Measurements from ENCODE around the gene COL9A2. TPM values are rescaled to one million over a fixed set of nuclear protein-coding genes. Genes with fewer than 3 reads are reported as not detected.

The COL9A2 gene
- total RNA-seq, 1 experiment from 2014 or later, result 0.23 TPM

- H3K27me3 ChIP-seq (replicated peaks; ENCODE audit: control insufficient read depth, insufficient read depth, low read length), result no peaks in the 10 kb centered on the region
- Mint-ChIP-seq H3K36me3 (ENCODE audit: insufficient read depth, unreplicated experiment) (peaks cover 18% of the 10 kb centered on the region), H3K9me3 (ENCODE audit: unreplicated experiment) (no peaks in the 10 kb centered on the region), H3K4me3 (ENCODE audit: unreplicated experiment) (peak overlapping the region; percentile 90), H3K27me3 (ENCODE audit: insufficient read depth, unreplicated experiment) (no peaks in the 10 kb centered on the region), H3K4me1 (ENCODE audit: low read depth, unreplicated experiment) (peaks cover 6% of the 10 kb centered on the region), H3K27ac (ENCODE audit: unreplicated experiment) (no peak overlapping the region)
- peak overlapping the region; percentile 65 for H3K4me3 ChIP-seq (ENCODE audit: low read depth, low read length)
- no peak for DNase-seq
- POLR2A ChIA-PET, result no interaction called here
- no TSS peak for BruUV-seq (replicated peaks)
- intact Hi-C loops (cut with micrococcal nuclease; ENCODE audit: unreplicated experiment), result loop anchor here (1.0 to 10.0 kb wide), 2 partner anchors 9 to 58 kb away; partner anchors contain the start of genes COL9A2 and TMCO2
- no peaks in the 10 kb centered on the region; the same call in 1 of the 2 replicates for H3K4me1 ChIP-seq
- CTCF ChIA-PET, result no interaction called here
- no peaks in the 10 kb centered on the region; the same call in 1 of the 2 replicates for H3K36me3 ChIP-seq (ENCODE audit: control insufficient read depth, insufficient read depth, low read length)
- no peak for TF ChIP-seq CTCF (IDR thresholded peaks at IDR 0.05; ENCODE audit: insufficient read depth in 1 of 2, low read depth in 1 of 2, low read length in 1 of 2, severe bottlenecking in 1 of 2, unreplicated experiment in 1 of 2)
- no peaks in the 10 kb centered on the region for H3K9me3 ChIP-seq
Measured at GRCh38 chr1:40256401-40257084, 60.5 kb downstream of the COL9A2 start.

- POLR2A ChIA-PET, result no interaction called here
- TF ChIP-seq CTCF (IDR thresholded peaks at IDR 0.05; ENCODE audit: insufficient read depth in 1 of 2, low read depth in 1 of 2, low read length in 1 of 2, severe bottlenecking in 1 of 2, unreplicated experiment in 1 of 2), result no peak
- no peaks in the 10 kb centered on the region for H3K9me3 ChIP-seq
- no peaks in the 10 kb centered on the region; the same call in 1 of the 2 replicates for H3K36me3 ChIP-seq (ENCODE audit: control insufficient read depth, insufficient read depth, low read length)
- H3K27me3 ChIP-seq (replicated peaks; ENCODE audit: control insufficient read depth, insufficient read depth, low read length), result no peaks in the 10 kb centered on the region
- Mint-ChIP-seq H3K4me1 (ENCODE audit: low read depth, unreplicated experiment) (peaks cover 6% of the 10 kb centered on the region), H3K4me3 (ENCODE audit: unreplicated experiment) (no peak overlapping the region), H3K36me3 (ENCODE audit: insufficient read depth, unreplicated experiment) (peaks cover 18% of the 10 kb centered on the region), H3K9me3 (ENCODE audit: unreplicated experiment) (no peaks in the 10 kb centered on the region), H3K27me3 (ENCODE audit: insufficient read depth, unreplicated experiment) (no peaks in the 10 kb centered on the region), H3K27ac (ENCODE audit: unreplicated experiment) (no peak overlapping the region)
- no peak for DNase-seq
- H3K4me3 ChIP-seq (ENCODE audit: low read depth, low read length), result no peak overlapping the region
- no peaks in the 10 kb centered on the region; the same call in 1 of the 2 replicates for H3K4me1 ChIP-seq
- intact Hi-C loops (cut with micrococcal nuclease; ENCODE audit: unreplicated experiment), result loop anchor here (10.0 kb wide), 1 partner anchor 60 kb away; the partner anchor contains the start of gene COL9A2
- CTCF ChIA-PET, result no interaction called here
- no TSS peak for BruUV-seq (replicated peaks)
Measured at GRCh38 chr1:40255231-40255630, 61.9 kb downstream of the COL9A2 start.

- Histone ChIP-seq H3K4me3 (ENCODE audit: low read depth, low read length) (no peak overlapping the region), H3K4me1 (peaks cover 14% of the 10 kb centered on the region), H3K36me3 (ENCODE audit: control insufficient read depth, insufficient read depth, low read length) (no peaks in the 10 kb centered on the region), H3K27me3 (replicated peaks; ENCODE audit: control insufficient read depth, insufficient read depth, low read length) (no peaks in the 10 kb centered on the region), H3K9me3 (no peaks in the 10 kb centered on the region)
- BruUV-seq (replicated peaks), result no TSS peak
- H3K9me3 Mint-ChIP-seq (ENCODE audit: unreplicated experiment), result no peaks in the 10 kb centered on the region
- ChIA-PET POLR2A (no interaction called here), CTCF (no interaction called here)
- H3K27me3 Mint-ChIP-seq (ENCODE audit: insufficient read depth, unreplicated experiment), result no peaks in the 10 kb centered on the region
- no peak for DNase-seq
- peaks cover 6% of the 10 kb centered on the region for H3K4me1 Mint-ChIP-seq (ENCODE audit: low read depth, unreplicated experiment)
- intact Hi-C loops (cut with micrococcal nuclease; ENCODE audit: unreplicated experiment), result loop anchor here (10.0 kb wide), 1 partner anchor 62 kb away; the partner anchor contains the start of gene COL9A2
- H3K27ac Mint-ChIP-seq (ENCODE audit: unreplicated experiment), result no peak overlapping the region
- no peak for TF ChIP-seq CTCF (IDR thresholded peaks at IDR 0.05; ENCODE audit: insufficient read depth in 1 of 2, low read depth in 1 of 2, low read length in 1 of 2, severe bottlenecking in 1 of 2, unreplicated experiment in 1 of 2)
- H3K36me3 Mint-ChIP-seq (ENCODE audit: insufficient read depth, unreplicated experiment), result peaks cover 11% of the 10 kb centered on the region
- H3K4me3 Mint-ChIP-seq (ENCODE audit: unreplicated experiment), result no peak overlapping the region
Measured at GRCh38 chr1:40252601-40253000, 64.5 kb downstream of the COL9A2 start.

Data from Caco-2 (cell line).